HuH-7 (cell line): ENCODE measurements around the gene DENND1B.

ENCODE experiments used
- DNase-seq: peaks from one replicate; pipeline ENCODE4 v3.0.0; 2011; ENCODE audit warnings: low spot score

The DENND1B gene

DNA sequence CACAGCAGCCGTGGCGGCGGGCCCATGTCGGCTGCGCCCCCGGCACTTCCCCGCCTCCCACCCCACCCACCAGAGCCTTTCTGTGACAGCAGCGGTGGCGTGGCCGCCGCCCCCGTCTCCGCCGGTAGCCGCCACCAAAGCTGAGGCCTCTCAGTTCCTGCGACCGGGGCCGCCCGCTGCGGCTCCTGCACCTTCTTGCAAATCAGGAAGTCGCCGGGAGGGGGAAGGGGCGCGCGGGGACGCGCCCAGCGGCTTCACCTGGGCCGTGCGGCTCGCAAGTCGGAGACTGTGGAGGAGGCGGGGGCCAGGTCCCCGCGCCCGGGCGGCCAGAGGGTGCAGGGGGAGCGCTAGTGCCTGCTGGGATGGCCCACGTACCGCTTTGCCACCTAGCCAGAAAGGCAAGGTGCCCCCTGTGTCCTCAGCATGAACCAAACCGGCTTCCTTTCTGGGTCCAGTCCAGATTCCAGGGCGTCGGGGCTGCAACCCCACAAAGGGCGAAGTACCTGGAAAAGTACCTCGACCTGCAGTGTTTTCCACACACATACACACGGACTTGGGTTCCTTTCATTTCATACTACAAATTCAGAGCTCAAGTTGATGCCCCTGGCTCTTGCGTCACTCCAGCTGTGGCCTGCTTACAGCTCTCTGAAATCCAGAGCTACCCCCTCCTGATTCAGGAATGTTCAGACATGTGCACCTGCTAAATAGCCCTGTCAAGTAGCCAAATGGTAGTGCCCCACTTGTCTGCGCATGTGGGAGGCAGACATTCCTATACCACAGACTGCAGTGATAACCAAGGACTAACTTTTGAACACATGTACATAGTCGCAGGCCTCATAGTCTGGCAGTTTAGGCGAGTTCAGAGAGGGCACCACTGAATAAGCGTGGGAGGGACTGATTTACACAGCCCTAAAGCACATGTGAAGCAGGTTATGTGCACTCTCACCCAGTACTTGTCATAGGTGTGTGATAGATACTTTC is at the start of gene DENND1B:
Gene DENND1B (minus strand): TSS at position 199 of the 981 bp plus-strand sequence. CDS start 325 bp downstream, outside the sequence.
- peak; percentile 51 for DNase-seq

- no peak for DNase-seq
These were observed 39.0 kb upstream of the DENND1B start for GRCh38 chr1:197814306-197814705.

GRCh38 chr1:197813741-197814140 is 38.5 kb upstream of the DENND1B start:
- no peak for DNase-seq

DNA sequence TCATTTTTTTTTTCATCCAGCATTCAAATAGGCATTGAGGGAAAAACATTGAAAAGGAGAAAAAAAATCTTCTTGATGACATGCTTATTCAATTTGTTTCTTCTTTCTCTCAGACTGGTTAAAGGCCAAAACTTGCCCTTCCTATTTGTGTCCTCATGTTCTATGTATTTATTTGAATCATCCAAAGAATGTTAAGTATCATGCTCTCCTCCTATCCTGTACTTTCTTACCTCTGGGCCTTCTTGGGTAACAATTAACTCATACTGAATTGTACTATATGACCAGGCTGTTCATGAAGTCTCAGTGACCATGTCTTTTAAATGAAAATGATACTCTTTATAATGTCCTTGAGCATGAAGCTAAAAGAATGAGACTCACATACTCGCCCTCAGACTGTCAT is 36.5 kb upstream of the DENND1B start:
- DNase-seq = no peak

- no peak for DNase-seq
These were observed 35.5 kb upstream of the DENND1B start for GRCh38 chr1:197810812-197811211.

DNA sequence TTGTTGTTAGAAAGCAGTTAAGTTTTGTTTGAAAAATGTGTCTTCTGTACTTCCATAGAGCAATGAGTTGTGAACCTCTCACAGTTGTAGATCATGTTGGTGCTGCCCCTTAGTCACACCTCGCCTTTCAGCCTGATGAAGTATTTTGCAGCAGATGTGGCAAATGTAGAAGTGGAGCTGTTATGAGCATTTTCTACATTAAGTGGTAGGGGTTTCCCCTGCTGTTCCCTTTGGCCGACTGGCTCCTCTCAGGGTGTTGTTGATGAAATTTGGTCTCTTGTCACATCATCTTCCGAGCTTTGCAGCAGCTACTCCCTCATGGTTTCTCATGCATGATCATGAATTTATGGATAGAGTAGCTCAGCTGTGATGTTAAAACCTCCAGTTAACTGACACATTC is 33.6 kb upstream of the DENND1B start:
- DNase-seq = peak; percentile 10

DNA sequence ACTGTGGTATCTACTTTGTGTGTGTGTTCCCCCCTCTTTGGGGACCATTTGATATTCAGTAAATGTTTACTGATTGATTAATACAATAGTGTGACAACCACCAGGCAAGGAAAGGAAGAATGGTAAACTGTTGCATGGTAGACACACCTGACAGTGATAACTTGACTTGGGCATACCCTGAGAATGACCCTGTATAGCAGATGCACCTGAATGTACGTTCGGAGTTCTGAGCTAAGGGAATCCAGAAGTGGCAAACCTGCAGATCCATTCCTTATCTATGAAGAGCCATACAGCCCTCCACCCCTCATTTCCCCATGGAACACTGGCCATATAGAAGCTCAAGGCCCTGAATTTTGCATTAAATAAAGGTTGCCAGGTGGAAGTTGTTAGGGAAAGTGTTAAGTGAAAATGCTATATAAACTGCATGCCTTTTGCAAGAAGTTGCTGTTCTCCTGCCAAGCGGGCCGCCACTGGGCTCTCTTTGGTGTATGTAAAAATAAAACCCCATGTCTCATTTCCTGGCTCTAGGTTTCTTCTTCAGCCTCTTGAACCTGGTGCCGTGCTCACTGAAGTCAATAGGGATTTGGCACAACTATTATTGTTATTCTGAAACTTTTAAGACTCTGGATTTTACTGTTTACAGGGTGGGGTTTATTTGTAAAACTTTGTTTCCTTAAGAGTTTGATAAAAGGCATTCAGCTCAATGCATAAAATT is 32.6 kb upstream of the DENND1B start:
- DNase-seq = no peak

GRCh38 chr1:197807216-197807615 is 31.9 kb upstream of the DENND1B start:
- DNase-seq = no peak

GRCh38 chr1:197806718-197807117 is 31.4 kb upstream of the DENND1B start:
- no peak for DNase-seq

GRCh38 chr1:197801684-197802083 is 26.4 kb upstream of the DENND1B start:
- no peak for DNase-seq

- no peak for DNase-seq
These were observed 25.8 kb upstream of the DENND1B start for GRCh38 chr1:197801111-197801482.

GRCh38 chr1:197800379-197801110 is 25.3 kb upstream of the DENND1B start:
- DNase-seq = no peak

DNA sequence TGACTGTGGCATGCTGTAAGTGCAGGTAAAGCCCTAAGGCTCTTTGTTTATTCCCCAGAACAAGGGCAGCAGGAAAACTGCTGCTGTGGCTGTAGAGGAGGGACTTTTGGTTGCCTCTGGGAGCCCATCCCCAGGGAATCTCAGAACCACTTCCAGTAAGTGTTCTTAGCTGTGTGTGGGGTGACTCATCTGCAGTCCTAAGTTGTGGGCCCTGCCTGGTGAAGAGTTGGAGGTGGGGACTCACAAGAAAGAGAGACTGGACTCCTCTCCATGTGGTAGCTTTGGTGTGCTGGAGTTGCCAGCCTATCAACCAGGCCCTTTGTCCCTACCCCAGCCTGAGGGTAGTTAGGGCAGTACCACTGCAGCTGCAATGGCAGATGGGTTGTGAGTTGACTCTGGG is 24.0 kb upstream of the DENND1B start:
- no peak for DNase-seq

GRCh38 chr1:197798492-197798891 is 23.2 kb upstream of the DENND1B start:
- no peak for DNase-seq

GRCh38 chr1:197797010-197797409 is 21.7 kb upstream of the DENND1B start:
- DNase-seq = no peak

DNA sequence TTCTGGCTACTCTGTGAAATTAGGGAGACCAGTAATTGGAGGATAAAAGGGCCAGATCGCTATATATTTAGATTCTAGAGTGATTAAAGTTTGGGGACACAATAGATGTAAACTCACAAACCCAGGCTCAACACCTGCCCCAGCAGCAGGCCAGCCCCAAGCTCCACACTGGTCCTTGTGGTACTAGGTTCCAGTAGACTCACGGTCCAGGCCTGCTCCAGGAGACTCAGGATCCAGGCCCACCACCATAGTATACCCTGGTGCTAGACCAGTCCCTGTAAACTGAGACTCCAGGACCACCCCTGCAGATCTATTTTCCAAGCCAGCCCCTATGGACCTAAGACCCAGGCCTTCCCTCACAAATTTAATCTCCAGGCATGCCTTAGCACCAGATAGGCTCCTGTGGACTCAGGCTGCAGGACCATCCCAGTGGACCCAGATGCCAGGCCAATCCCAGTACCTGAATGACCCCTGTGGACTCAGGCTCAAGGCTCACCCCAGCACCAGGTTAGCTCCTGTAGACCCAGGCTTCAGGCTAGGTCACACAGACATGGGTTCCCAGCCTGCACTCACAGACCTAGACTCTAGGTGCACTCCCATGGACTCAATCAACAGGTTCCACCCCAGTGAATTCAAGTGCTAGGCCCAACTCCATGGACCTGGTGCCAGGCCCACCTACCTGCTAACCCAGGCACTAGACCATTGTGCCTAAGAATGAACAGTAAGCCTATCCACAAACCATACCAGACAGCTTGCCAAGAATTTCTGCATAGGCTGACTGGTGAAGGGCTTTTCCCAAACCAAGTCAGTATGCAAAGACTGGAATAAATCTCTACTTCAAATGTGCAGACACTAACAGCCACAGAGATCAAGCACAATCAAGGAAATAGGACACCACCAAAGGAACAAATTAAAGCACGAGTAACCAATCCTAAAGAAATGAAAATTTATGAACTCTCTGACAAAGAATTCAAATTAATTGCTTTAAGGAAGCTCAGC is 13.8 kb upstream of the DENND1B start:
- no peak for DNase-seq

- DNase-seq = no peak
These were observed 12.6 kb upstream of the DENND1B start for GRCh38 chr1:197787623-197788536.

DNA sequence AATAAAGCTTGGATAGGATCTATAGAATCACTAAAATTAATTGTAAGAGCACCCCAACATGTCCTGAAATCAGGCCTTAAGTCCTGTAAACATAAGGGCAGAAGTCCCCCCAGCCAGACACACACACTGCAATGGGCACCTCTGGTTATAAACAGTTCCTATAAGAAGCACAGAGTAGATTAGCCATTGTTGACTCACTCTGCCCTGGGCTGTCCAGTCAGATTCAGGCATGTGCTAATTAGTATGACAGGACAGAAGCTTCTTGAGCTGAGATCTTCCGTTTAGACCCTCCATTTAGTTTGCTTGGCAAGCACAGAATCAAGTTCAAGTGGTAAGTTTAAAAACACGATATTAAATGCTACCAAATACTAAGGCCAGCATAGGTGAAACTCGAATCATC is 11.8 kb upstream of the DENND1B start:
- no peak for DNase-seq

GRCh38 chr1:197786280-197786679 is 11.0 kb upstream of the DENND1B start:
- no peak for DNase-seq

GRCh38 chr1:197783510-197783948 is 8.2 kb upstream of the DENND1B start:
- DNase-seq = no peak
